ENCODE results near the gene PLCB4.

DNA sequence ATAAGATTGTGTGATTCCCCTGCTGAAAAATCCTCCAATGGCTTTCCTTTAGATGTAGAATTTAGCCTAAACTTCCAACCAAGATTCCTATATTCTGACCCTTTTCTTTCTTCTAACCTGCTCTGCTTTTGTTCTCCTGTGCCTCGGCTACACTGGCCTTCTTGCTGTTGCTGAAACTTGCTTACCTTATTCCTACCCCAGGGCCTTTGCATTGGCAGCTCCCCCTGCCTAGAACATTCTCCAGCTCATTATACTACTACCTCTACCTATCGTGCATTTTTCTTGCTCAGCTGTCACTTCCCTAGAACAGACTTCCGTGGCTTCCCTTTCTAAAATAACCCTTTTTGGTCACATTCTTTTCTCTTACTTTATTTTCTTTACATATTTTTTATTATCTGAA, 48.7 kb downstream of the PLCB4 start:
- TF ChIP-seq EP300 (IDR thresholded peaks at IDR 0.05) (no peak), POLR2A (IDR thresholded peaks at IDR 0.05) (no peak)
- TF ChIP-seq, protein P1, sequence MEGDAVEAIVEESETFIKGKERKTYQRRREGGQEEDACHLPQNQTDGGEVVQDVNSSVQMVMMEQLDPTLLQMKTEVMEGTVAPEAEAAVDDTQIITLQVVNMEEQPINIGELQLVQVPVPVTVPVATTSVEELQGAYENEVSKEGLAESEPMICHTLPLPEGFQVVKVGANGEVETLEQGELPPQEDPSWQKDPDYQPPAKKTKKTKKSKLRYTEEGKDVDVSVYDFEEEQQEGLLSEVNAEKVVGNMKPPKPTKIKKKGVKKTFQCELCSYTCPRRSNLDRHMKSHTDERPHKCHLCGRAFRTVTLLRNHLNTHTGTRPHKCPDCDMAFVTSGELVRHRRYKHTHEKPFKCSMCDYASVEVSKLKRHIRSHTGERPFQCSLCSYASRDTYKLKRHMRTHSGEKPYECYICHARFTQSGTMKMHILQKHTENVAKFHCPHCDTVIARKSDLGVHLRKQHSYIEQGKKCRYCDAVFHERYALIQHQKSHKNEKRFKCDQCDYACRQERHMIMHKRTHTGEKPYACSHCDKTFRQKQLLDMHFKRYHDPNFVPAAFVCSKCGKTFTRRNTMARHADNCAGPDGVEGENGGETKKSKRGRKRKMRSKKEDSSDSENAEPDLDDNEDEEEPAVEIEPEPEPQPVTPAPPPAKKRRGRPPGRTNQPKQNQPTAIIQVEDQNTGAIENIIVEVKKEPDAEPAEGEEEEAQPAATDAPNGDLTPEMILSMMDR (IDR thresholded peaks at IDR 0.05), result no peak
